ENCODE results near the gene PLXNC1. TPM values are rescaled to one million over a fixed set of nuclear protein-coding genes. Genes with fewer than 3 reads are reported as not detected.

Gene PLXNC1
- total and polyA plus RNA-seq, 7 donors, result 1.2 to 10.2 (median 4.3) TPM

- Histone ChIP-seq H3K9me3 (no peaks in the 10 kb centered on the region), H3K27me3 (no peaks in the 10 kb centered on the region), H3K36me3 (no peaks in the 10 kb centered on the region), H3K27ac (no peak overlapping the region), H3K4me1 (no peaks in the 10 kb centered on the region), H3K4me3 (no peak overlapping the region)
- TF ChIP-seq EP300 (IDR thresholded peaks at IDR 0.05), result no peak
- no peak for TF ChIP-seq POLR2A (IDR thresholded peaks at IDR 0.05)
- no peak for TF ChIP-seq POLR2AphosphoS5 (IDR thresholded peaks at IDR 0.05)
- TF ChIP-seq CTCF (IDR thresholded peaks at IDR 0.05), result no peak
- 39 to 81% methylated on average over 1 of the region's 1 CpG for WGBS, 2 donors
- no peak for DNase-seq
- intact Hi-C loops (cut with DNase I), result no loop called here
Observed at GRCh38 chr12:94126067-94126466, 22.3 kb upstream of the PLXNC1 start.

- TF ChIP-seq POLR2AphosphoS5 (IDR thresholded peaks at IDR 0.05) (no peak), POLR2A (IDR thresholded peaks at IDR 0.05) (no peak), CTCF (IDR thresholded peaks at IDR 0.05) (no peak), EP300 (IDR thresholded peaks at IDR 0.05) (no peak)
- no peak for DNase-seq
Observed at GRCh38 chr12:94127239-94128131, 20.9 kb upstream of the PLXNC1 start.

GRCh38 chr12:94128280-94128679, 20.1 kb upstream of the PLXNC1 start:
- Histone ChIP-seq H3K27me3 (no peaks in the 10 kb centered on the region), H3K36me3 (no peaks in the 10 kb centered on the region), H3K4me1 (no peaks in the 10 kb centered on the region), H3K9me3 (no peaks in the 10 kb centered on the region), H3K4me3 (no peak overlapping the region), H3K27ac (no peak overlapping the region)
- no peak for DNase-seq
- intact Hi-C loops (cut with DNase I), result no loop called here
- 68 to 69% methylated on average over 4 of the region's 4 CpGs for WGBS, 2 donors
- TF ChIP-seq POLR2A (IDR thresholded peaks at IDR 0.05) (no peak), CTCF (IDR thresholded peaks at IDR 0.05) (no peak), POLR2AphosphoS5 (IDR thresholded peaks at IDR 0.05) (no peak), EP300 (IDR thresholded peaks at IDR 0.05) (no peak)

More at GRCh38 chr12:94127239-94128131, 20.9 kb upstream of the PLXNC1 start:
- intact Hi-C loops (cut with DNase I), result no loop called here
- no peaks in the 10 kb centered on the region for H3K36me3 ChIP-seq
- no peak overlapping the region for H3K27ac ChIP-seq
- no peaks in the 10 kb centered on the region for H3K9me3 ChIP-seq
- 63 to 70% methylated on average over 12 of the region's 12 CpGs for WGBS, 2 donors
- no peaks in the 10 kb centered on the region for H3K27me3 ChIP-seq
- no peak overlapping the region for H3K4me3 ChIP-seq
- no peaks in the 10 kb centered on the region for H3K4me1 ChIP-seq

- DNase-seq, result no peak
- intact Hi-C loops (cut with DNase I), result loop anchor here (2.0 kb wide), 2 partner anchors 301 to 399 kb away; no protein-coding TSS in a partner anchor
- WGBS, 2 donors, result 22 to 32% methylated on average over 6 of the region's 6 CpGs
- H3K27me3 ChIP-seq, result no peaks in the 10 kb centered on the region
- H3K27ac ChIP-seq, result no peak overlapping the region
- TF ChIP-seq EP300 (IDR thresholded peaks at IDR 0.05), result no peak
- TF ChIP-seq POLR2AphosphoS5 (IDR thresholded peaks at IDR 0.05), result no peak
- TF ChIP-seq CTCF (IDR thresholded peaks at IDR 0.05), result peak; percentile 34 to 76 (median 58)
- no peak for TF ChIP-seq POLR2A (IDR thresholded peaks at IDR 0.05)
- H3K9me3 ChIP-seq, result no peaks in the 10 kb centered on the region
- H3K36me3 ChIP-seq, result no peaks in the 10 kb centered on the region
- no peaks in the 10 kb centered on the region for H3K4me1 ChIP-seq
- H3K4me3 ChIP-seq, result no peak overlapping the region
Observed at GRCh38 chr12:94133964-94134795, 14.2 kb upstream of the PLXNC1 start.
